HL-60 (cell line): Measurements from ENCODE around the gene STON2.

Experiments
- CTCF ChIP-seq: IDR thresholded peaks from one replicate; pipeline ENCODE4 v1.5.1; 2011; ENCODE audit warnings: low read length, control low read depth, inconsistent platforms; ENCODE audit not compliant: insufficient read depth
- GABPA ChIP-seq: IDR thresholded peaks from 2 replicates; pipeline ENCODE4 v1.6.1; 2012; ENCODE audit warnings: low read depth
- POLR2AphosphoS5 ChIP-seq: IDR thresholded peaks from 2 replicates; pipeline ENCODE4 v1.6.1; 2012; ENCODE audit warnings: low read depth
- REST ChIP-seq: IDR thresholded peaks from 2 replicates; pipeline ENCODE4 v1.6.1; 2012; ENCODE audit warnings: low read depth; ENCODE audit not compliant: insufficient replicate concordance
- SPI1 ChIP-seq: IDR thresholded peaks from 2 replicates; pipeline ENCODE4 v1.6.1; 2012; ENCODE audit warnings: low read depth, mild to moderate bottlenecking, borderline replicate concordance

- TF ChIP-seq GABPA (no peak), CTCF (no peak), POLR2AphosphoS5 (no peak), REST (no peak), SPI1 (no peak)
These were observed 15.2 kb downstream of the STON2 start for GRCh38 chr14:81384900-81385299.
